Stimulated activated CD4-positive, alpha-beta T cell treated with anti-CD3 and anti-CD28 coated beads, Interleukin-1b, Interleukin-23, amount 100 ng/mL, for 4 hours (primary cell): ENCODE measurements around the gene ADCY2.
A peak's percentile ranks its signal among the peaks of the same experiment; 100 is the strongest.

Experiments used
- DNase-seq, 2 donors: peaks; one replicate each; pipeline ENCODE4 v3.0.0-alpha.2; 2020; ENCODE audit warnings: low read depth in 2 of 2

The ADCY2 gene

DNA sequence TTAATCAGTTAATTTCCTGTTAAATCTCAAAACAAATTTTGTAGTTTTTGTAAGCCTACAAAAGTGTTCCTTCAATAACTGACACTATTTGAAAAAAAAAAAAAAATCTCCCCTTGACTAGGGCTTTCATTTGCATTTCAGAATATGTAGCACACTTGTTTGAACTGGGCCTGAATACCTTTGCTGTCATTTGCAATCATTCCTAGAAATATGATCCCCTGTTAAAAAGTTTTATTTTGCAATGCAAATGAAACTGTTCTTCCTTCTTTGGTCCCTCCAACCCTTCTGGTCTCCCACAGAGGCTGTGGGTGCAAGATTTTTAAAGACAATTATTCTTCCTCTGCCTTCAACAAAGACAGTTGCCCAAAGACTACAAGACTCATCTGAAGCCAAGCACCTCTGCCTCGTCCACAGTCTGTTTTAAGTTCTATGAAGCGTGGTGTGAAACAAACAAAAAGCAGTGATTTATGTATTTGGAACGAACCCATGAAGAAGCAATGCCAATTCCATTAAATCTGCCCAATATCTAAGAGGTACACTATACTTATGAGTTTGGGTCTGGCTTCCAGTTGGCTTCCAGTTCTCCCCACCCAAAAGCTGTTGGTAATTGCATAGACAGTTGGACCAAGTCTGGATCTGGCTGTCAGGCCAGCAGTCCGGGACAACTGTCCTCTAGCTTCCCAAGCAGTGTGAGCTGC, 388.9 kb downstream of the ADCY2 start:
- DNase-seq: no peak

GRCh38 chr5:7787770-7788169, 391.8 kb downstream of the ADCY2 start:
- no peak for DNase-seq

- no peak for DNase-seq
These were observed 393.6 kb downstream of the ADCY2 start for GRCh38 chr5:7789567-7789966.

DNA sequence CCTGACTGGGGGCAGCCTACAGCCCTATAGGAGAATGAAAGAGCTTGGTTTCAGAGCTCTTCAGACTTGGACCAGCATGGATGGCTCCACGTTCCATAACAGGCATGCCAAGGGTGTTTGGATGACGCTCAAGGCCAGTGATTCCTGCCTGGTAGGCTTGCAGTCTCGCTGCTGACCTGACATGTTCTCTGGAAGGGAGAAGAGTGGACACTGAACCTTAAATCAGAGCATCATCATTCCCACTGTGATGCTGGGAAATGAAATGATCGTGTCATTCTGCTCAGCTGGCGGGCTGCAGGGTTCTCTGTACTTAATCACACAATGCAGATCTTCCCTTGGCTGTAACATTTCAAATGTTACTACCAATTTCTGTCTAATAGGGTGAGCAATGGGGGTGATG, 398.0 kb downstream of the ADCY2 start:
- no peak for DNase-seq

DNA sequence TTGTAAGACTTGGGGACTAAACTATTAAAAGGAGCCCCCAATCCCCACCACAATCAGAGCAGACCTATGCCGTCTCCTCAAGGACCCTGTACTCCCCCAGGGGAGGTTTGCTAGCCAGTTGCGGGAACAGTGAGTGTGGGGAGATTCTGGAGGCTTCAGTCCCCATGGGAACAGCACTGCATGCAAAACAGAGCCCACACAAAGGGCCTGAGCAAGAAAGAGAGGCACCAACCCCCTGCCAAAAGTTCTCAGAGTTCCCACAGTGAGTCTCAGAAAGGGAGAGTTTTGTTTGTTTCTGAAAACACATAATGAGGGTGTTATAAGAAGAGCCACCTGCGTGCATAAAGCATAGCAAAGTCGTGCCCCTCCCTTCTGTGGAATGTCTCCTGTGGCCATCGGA, 398.4 kb downstream of the ADCY2 start:
- DNase-seq: no peak

- DNase-seq: no peak
These were observed 398.9 kb downstream of the ADCY2 start for GRCh38 chr5:7794823-7795222.

- DNase-seq: no peak
These were observed 399.4 kb downstream of the ADCY2 start for GRCh38 chr5:7795306-7795705.

GRCh38 chr5:7801891-7802614, 406.1 kb downstream of the ADCY2 start:
- DNase-seq: no peak

- DNase-seq: no peak
These were observed 406.9 kb downstream of the ADCY2 start for GRCh38 chr5:7802855-7803254.

DNA sequence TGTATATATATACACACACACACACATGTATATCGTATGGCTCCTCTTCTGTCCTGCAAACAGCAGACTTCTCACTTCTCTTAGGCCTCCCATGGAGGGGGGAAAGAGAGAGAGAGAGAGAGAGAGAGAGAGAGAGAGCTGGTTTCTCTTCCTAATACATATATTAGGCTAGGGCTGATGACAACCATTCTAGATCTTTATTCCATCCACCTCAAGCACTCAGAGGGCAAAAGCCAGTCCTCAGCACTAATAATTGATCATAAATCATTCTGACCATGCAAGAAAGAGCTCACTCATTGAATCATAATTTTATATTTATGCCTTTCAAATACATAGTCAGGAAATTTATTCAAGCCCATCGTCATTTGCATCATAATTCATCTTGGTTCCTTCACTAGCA, 408.0 kb downstream of the ADCY2 start:
- no peak for DNase-seq

DNA sequence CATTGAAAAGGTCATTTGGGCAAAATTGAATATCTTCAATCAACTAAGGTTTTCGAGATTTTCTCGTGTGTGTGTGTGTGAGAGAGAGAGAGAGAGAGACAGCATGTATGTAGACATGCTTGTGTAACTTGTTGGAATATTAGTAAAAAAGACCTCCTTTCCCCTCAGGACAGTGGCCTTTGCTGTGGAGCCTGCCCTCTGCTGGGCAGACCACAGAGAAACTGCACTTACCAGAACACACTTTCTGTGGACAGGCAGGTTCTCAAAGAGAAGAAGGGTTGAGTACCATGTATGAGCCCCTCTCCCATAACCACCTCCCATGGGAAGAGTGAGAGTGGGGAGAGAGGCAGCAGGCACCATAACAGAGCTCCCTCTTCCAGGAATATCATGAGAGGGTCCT, 409.4 kb downstream of the ADCY2 start:
- DNase-seq: no peak

GRCh38 chr5:7808998-7809397, 413.1 kb downstream of the ADCY2 start:
- no peak for DNase-seq

- no peak for DNase-seq
These were observed 415.8 kb downstream of the ADCY2 start for GRCh38 chr5:7811715-7812114.

DNA sequence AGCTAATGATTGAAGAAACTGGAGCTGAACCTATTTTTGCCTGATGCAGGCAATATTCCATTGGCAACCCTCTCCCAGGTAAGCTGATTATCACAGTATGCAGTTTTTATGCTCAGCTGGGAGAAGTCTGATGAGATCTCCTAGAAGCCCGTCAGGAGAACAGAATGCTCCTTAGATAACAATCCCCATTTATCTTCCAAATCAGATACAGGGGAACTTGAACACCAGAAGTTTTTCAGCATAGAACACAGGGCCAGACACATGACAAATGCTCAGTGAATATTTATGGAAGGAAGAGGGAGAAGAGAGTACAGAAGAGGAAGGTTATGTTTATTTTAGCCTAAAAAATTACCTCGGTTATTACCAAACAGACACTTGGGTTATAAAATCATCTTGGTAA, 417.1 kb downstream of the ADCY2 start:
- no peak for DNase-seq

- no peak for DNase-seq
These were observed 417.6 kb downstream of the ADCY2 start for GRCh38 chr5:7813576-7813975.

GRCh38 chr5:7814816-7815215, 418.9 kb downstream of the ADCY2 start:
- no peak for DNase-seq

DNA sequence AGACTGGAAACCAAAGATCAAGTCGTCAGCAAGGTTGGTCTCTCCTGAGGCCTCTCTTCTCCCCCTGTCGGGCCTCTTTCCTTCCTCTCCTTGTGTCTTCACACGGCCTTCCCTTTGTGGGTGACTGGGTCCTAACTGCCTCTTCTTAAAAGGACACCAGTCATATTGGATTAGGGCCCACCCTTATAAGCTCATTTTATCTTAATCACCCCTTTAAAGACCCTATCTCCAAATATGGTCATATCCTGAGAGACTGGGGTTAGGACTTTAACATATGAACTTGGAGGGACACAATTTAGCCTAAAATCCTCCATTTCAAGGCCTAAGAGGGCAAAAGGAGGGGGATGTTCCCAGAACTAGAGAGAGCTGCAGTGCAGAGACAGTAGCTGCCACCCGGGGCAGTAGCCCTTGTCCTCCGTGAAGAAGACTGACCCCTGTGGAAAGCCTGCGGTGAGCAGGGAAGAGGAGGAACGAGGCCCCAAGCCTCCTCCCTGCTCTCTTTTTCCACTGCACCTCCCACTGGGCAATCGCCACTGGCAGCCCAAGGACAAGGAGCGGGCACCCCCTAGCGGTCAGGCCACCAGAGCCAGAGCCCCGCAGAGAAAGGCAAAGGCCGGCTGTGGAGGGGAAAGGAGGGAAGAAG, 420.1 kb downstream of the ADCY2 start:
- peak; percentile 36 to 59 for DNase-seq

DNA sequence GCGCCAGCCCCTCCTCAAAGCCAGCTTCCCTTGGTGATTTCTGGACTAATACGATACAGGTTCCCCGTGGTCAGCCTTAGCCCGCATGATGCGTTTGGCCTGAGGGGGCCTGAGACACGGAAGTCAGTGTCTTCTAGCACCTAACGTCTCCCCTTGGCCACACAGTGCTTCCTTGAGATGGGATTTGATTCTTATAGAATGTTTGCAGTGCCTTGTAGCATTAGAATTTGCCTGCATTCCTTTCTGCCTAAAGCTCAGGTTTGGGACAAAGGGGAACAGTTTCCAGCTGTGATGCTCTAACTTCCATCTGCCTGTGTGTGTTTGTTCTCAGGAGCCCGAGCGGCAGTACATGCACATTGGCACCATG, 420.6 kb downstream of the ADCY2 start:
- no peak for DNase-seq

GRCh38 chr5:7822449-7822848, 426.5 kb downstream of the ADCY2 start:
- DNase-seq: no peak

GRCh38 chr5:7823594-7823993, 427.7 kb downstream of the ADCY2 start:
- no peak for DNase-seq

GRCh38 chr5:7824995-7825394, 429.1 kb downstream of the ADCY2 start:
- DNase-seq: no peak

DNA sequence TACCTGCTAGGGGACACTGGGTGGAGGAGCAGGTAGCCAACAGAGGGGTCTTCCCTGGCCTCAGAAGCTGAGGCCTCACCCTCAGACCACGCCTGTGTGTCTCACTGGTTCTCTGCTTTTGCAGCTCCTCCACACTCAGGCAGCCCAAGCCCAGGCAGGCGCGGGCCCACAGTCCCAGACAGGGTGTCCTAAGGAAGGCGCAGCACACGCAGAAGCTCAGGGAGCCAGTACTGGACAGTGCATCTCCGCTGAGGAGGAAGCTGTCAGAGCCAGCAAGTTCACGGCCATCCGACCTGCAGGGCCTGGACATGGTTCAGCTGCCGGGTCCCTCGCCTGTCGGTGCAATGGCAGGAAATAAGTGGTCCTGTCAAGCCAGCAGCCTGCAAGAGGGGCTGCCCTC, 429.7 kb downstream of the ADCY2 start:
- DNase-seq: no peak

DNA sequence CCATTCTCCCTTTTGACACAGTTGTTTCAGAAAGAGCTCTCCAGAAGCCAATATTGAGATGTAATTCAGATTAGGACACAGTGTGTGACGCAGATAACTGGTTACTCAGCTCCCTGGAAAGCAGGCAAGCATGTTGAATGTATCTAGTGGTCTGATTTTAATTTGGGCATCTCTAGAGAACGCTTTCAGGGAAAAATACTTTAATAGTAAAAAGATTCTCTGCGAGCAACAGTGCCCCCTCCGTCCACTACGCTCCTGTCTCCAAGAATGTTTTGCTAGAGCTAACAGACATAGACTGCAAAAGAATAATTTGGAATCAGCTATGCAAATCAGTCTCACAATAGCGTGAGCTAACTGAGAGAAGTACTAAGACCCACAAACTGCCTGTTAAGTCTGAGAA, 431.7 kb downstream of the ADCY2 start:
- DNase-seq: no peak
